Epithelial cell of proximal tubule (primary cell): ENCODE results near the gene PLXNB2. TPM values are rescaled to one million over a fixed set of nuclear protein-coding genes. Genes with fewer than 3 reads are reported as not detected.

Source experiments
- DNase-seq: peaks from one replicate; pipeline ENCODE4 v3.0.0-alpha.2; 2011; ENCODE audit warnings: low read depth
- H3K4me3 ChIP-seq: 2 replicates; pipeline ENCODE4 v1.5.1; 2011; ENCODE audit warnings: low read depth, mild to moderate bottlenecking, low read length
- total RNA-seq: library from RNA; depleted of rRNA; stranded (reverse); fragments of >200 nt; gene quantifications from 2 replicates; pipeline ENCODE4 v1.2.3, GENCODE V29; 2015
- TF ChIP-seq, protein P1 (sequence below): conservative IDR thresholded peaks from 2 replicates; pipeline ENCODE4 v1.5.1; 2012; ENCODE audit warnings: low read depth, mild to moderate bottlenecking, low read length

Gene PLXNB2
- total RNA-seq, 1 donor from 2014 or later = 177 TPM

DNA sequence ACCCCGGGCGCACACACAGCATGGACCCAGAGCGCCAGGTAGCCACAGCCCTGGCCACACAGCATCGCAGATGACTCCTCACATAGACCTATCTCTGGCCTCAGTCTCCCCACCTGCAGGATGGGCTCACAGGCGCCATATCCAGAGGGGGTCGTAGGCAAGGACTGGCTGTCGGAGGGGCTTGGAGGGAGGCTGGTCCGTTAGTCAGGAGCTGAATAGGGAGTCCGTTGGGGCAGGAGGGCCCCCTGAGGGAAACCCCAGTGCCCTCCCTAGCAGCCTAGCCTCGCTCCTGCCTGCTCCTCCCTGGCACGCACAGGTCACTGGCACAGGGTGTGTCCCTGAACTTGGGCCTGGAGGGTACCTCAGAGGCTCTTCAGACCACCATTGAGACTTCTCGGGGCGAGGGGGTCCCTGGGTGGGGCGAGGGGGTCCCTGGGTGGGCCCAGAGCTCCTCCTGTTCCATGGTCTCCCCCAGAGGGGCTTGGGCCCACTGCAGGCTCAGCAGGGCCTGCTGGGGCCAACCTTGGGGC is 2.0 kb downstream of the PLXNB2 start:
- DNase-seq = no peak
- TF ChIP-seq, protein P1, sequence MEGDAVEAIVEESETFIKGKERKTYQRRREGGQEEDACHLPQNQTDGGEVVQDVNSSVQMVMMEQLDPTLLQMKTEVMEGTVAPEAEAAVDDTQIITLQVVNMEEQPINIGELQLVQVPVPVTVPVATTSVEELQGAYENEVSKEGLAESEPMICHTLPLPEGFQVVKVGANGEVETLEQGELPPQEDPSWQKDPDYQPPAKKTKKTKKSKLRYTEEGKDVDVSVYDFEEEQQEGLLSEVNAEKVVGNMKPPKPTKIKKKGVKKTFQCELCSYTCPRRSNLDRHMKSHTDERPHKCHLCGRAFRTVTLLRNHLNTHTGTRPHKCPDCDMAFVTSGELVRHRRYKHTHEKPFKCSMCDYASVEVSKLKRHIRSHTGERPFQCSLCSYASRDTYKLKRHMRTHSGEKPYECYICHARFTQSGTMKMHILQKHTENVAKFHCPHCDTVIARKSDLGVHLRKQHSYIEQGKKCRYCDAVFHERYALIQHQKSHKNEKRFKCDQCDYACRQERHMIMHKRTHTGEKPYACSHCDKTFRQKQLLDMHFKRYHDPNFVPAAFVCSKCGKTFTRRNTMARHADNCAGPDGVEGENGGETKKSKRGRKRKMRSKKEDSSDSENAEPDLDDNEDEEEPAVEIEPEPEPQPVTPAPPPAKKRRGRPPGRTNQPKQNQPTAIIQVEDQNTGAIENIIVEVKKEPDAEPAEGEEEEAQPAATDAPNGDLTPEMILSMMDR = no peak
- H3K4me3 ChIP-seq = peak overlapping the region; percentile 97

DNA sequence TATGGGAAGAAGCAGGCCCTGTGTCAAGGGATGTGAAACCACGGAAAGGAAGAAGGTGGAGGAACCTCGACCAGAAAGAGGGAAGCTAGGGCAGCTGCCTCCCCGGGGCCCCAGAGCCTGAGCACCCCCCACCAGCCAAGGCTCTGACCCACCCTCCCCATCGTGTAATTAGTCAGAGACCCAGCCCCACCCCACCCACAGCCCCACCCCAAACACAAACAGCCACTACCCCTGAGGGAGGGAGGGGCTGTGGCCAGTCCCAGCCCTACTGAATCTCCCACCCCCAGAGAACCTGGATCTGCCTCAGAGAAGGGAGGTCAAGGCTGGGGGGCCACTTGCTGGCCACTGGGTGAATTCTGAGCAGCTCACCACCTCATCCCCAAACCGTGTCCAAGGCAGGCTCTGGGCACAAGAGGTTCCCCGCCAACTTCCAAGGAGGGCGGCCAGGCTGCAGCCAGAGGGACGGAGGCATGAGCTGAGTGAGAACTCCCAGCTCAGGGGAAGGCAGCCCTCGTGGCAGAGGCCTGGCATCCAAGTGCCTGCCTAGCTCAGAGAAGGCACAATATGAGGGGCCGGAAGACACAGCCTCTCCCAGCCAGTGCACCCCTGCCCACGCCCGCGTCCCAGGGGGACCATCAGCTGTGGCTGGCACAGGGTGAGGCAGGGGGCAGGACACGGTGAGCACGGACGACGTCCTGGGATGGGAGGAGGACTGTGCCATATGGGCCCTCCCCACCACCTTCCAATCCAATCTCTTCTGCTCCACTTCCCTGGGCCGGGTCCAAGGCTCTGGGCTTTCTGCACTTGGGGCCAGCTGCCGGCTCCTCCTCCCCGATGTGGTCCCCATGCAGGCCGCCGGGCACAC is 2.7 kb downstream of the PLXNB2 start:
- H3K4me3 ChIP-seq = peak overlapping the region; percentile 97
- no peak for DNase-seq
- TF ChIP-seq, protein P1 = no peak

DNA sequence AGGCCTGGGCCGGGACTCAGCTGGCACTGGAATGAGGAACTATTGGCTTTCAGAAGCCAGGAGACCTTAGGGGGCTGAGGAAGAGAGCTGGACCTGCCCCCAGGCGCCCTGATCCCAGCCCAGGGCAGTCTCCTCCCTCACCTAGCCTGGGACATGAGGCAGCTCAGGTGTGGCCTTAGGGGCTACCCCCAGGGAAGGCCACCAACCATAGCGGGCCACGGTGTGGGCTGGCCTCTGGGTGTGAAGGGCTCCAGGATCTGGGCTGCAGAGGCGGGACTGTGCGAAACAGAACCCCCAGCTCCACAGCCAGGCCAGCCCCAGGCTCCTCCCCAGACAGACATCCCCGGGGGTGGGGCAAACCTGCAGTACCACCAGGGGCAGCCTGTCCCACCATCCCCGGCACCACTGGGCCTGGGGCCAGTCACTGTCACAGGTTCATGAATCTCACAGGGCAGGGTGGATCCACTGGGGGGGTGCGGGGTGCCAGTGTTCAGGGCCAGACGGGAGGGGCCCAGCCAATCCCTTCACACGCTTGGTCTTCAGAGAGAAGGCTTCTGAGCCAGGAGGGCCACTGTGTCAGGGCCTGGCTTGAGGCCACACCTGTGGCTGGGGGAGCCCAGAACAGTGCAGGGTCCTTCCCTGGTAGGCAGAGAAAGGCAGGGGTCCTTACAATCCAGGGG is 3.5 kb downstream of the PLXNB2 start:
- TF ChIP-seq, protein P1 = no peak
- no peak for DNase-seq
- H3K4me3 ChIP-seq = peak overlapping the region; percentile 19

DNA sequence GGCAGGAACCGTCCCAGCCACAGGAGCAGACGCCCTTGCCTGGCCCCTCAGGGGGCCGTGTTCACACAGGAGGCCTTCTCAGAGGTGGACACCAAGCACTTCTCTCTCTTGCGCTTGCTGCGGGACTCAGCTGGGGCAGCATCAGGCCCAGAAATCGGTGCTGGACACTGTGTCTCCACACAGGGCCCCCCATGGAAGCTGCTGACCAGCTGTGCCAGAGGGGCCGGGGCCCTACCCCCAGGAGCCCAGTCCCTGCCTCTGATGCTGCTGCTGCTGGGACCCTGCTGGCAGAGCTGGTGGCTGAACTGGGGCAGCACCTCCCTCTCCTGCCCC is 4.0 kb downstream of the PLXNB2 start:
- peak overlapping the region; percentile 14 for H3K4me3 ChIP-seq
- DNase-seq = no peak
- TF ChIP-seq, protein P1 = no peak

DNA sequence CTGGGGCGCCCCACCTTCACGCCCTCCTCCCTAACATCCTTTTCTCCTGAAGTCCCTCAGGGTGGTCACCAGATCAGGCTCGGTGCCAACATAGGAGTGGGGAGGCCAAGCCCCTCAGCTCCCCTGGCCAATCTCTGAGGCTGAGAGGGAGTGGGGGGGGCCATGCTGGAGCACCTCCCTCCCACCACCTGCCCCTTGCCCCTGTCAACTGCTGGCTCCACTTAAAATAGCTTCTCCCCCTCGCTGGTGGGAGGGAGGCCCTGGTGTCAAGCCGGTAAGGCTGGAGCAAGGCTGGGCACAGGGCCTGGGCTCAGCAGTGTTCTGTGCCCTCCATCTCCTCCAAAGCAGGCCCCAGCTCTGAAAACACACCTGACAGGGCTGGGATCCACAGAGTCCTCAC is 4.9 kb downstream of the PLXNB2 start:
- TF ChIP-seq, protein P1 = no peak
- no peak overlapping the region for H3K4me3 ChIP-seq
- DNase-seq = no peak

DNA sequence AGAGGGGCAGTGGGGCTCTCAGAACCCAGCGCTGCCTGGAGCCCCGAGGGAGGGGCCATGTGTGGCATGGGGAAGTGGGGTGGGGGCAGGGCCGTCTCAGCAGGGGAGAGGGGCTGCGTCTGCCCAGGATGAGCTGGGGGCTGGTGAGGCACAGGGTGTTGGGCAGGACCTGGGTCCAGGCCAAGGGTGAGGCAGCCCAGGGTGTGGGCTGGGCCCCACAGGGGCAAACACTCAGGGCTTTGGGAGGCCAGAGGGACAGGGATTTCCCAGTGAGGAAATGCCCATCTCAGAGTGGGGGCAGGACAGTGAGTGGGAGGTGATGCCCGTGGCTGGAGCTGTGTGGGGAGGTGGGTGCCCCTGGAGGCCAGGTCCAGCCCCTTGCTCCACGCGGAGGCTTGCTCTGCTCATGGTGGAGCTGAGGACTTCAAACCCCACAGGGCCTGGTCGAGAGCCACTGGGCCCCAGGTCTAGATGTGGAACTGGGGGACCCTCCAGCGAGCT is 5.4 kb downstream of the PLXNB2 start:
- TF ChIP-seq, protein P1 = no peak
- DNase-seq = no peak
- H3K4me3 ChIP-seq = no peak overlapping the region
